Activated T-cell treated with anti-CD3 and anti-CD28 coated beads for 24 hours (primary cell): ENCODE data around the gene SNX33.
"Not testable (repeated sequence)": the region's sequence is repeated elsewhere in the genome, so short reads cannot be mapped to it uniquely, and the experiment has no call there.

Experiments used
- DNase-seq: peaks from one replicate; pipeline ENCODE4 v3.0.0-alpha.2; 2020; ENCODE audit warnings: low read depth

SNX33 gene

GRCh38 chr15:75701071-75702003 is 53.6 kb downstream of the SNX33 start:
- DNase-seq, result not testable (repeated sequence)

GRCh38 chr15:75702436-75702835 is 54.7 kb downstream of the SNX33 start:
- DNase-seq, result no peak

GRCh38 chr15:75703440-75704262 is 55.9 kb downstream of the SNX33 start:
- not testable (repeated sequence) for DNase-seq

- no peak for DNase-seq
These were observed 56.5 kb downstream of the SNX33 start for GRCh38 chr15:75704263-75704615.

- DNase-seq, result no peak
These were observed 56.9 kb downstream of the SNX33 start for GRCh38 chr15:75704618-75705017.

- not testable (repeated sequence) for DNase-seq
These were observed 57.7 kb downstream of the SNX33 start for GRCh38 chr15:75705375-75705774.

- no peak for DNase-seq
These were observed 58.4 kb downstream of the SNX33 start for GRCh38 chr15:75705854-75706681.

- DNase-seq, result no peak
These were observed 58.9 kb downstream of the SNX33 start for GRCh38 chr15:75706682-75706954.

GRCh38 chr15:75709458-75709857 is 61.7 kb downstream of the SNX33 start:
- DNase-seq, result not testable (repeated sequence)

GRCh38 chr15:75710874-75711273 is 63.2 kb downstream of the SNX33 start:
- DNase-seq, result not testable (repeated sequence)

- DNase-seq, result not testable (repeated sequence)
These were observed 63.8 kb downstream of the SNX33 start for GRCh38 chr15:75711495-75711894.
